ENCODE measurements around the gene NFIL3.

DNA sequence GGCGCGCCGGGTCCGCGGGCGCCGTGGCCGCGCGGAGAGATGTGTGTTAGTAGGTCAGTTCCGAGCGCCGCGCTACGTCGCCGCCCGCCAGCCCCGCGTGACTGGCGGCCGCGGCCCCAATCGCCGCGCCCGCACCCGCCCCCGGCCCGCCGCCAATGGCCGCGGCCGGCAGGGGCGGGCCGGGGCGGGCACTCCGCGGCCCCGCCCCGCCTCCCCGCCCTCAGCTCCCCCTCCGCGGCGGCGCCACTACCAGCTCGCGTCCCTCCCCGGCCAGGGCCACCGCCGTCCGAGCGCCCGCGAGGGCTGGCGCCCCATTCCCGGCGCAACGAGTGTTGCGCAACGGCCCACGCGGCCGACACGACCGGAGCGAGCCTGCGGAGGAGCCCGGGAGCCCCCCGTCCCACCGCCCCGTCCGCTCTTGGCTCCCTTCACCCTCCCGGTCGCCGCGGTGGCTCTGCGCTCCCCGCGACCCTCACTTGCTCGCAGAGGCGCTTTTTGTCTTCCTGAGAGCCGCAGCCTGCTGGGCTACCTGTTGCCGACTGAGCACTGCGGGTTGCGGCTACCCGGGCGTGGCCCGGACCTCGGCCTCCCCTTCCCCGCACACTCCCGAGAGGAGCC is at the start of gene NFIL3:
- TF ChIP-seq, protein P1, sequence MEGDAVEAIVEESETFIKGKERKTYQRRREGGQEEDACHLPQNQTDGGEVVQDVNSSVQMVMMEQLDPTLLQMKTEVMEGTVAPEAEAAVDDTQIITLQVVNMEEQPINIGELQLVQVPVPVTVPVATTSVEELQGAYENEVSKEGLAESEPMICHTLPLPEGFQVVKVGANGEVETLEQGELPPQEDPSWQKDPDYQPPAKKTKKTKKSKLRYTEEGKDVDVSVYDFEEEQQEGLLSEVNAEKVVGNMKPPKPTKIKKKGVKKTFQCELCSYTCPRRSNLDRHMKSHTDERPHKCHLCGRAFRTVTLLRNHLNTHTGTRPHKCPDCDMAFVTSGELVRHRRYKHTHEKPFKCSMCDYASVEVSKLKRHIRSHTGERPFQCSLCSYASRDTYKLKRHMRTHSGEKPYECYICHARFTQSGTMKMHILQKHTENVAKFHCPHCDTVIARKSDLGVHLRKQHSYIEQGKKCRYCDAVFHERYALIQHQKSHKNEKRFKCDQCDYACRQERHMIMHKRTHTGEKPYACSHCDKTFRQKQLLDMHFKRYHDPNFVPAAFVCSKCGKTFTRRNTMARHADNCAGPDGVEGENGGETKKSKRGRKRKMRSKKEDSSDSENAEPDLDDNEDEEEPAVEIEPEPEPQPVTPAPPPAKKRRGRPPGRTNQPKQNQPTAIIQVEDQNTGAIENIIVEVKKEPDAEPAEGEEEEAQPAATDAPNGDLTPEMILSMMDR (IDR thresholded peaks at IDR 0.05; ENCODE audit: poor library complexity, severe bottlenecking) = no peak
- TF ChIP-seq EP300 (conservative IDR thresholded peaks at IDR 0.05; ENCODE audit: poor library complexity, severe bottlenecking) = no peak
